Stomach (tissue), 9 donors: ENCODE measurements around the gene E2F2. TPM values are rescaled to one million over a fixed set of nuclear protein-coding genes. Genes with fewer than 3 reads are reported as not detected.

ENCODE experiments used
- DNase-seq, 2 donors: peaks; one replicate each; pipeline versions ENCODE4 v3.0.0 to v3.0.0-alpha.2; 2013 to 2019
- H3K27ac ChIP-seq, 5 donors: fragments of 200-600 bp in 4 of 5; sonication (generic) in 4 of 5; one replicate each; pipeline ENCODE4 v1.5.1; 2013 to 2019; ENCODE audit warnings: mild to moderate bottlenecking in 1 of 5, moderate library complexity in 1 of 5
- H3K27me3 ChIP-seq, 3 donors: fragments of 200-600 bp; sonication (generic); one replicate each; pipeline ENCODE4 v1.5.1; 2017 to 2019; ENCODE audit warnings: mixed run types in 1 of 3
- H3K36me3 ChIP-seq, 4 donors: fragments of 200-600 bp; sonication (generic); 1 replicate in 3 of 4; 2 replicates in 1 of 4; pipeline ENCODE4 v1.5.1; 2016 to 2019
- H3K4me1 ChIP-seq, 4 donors: fragments of 200-600 bp; sonication (generic); one replicate each; pipeline ENCODE4 v1.5.1; 2016 to 2019
- H3K4me3 ChIP-seq, 4 donors: fragments of 200-600 bp; sonication (generic) in 3 of 4; one replicate each; pipeline ENCODE4 v1.5.1; 2016 to 2019; ENCODE audit warnings: mild to moderate bottlenecking in 1 of 4
- H3K9me3 ChIP-seq, 4 donors: fragments of 200-600 bp; sonication (generic); one replicate each; pipeline ENCODE4 v1.5.1; 2016 to 2019
- EP300 ChIP-seq: sonication (generic); formaldehyde crosslinking; IDR thresholded peaks from one replicate; pipeline ENCODE4 v1.6.1; 2017; ENCODE audit warnings: antibody characterized with exemption
- POLR2A ChIP-seq, 4 donors: fragments of 450-650 bp; IDR thresholded peaks; one replicate each; pipeline ENCODE4 v1.6.1; 2016; ENCODE audit warnings: antibody characterized with exemption in 4 of 4, control low read depth in 2 of 4, mild to moderate bottlenecking in 1 of 4, moderate library complexity in 1 of 4
- POLR2AphosphoS5 ChIP-seq, 3 donors: sonication (generic); formaldehyde crosslinking; IDR thresholded peaks; one replicate each; pipeline ENCODE4 v1.6.1; 2016; ENCODE audit warnings: antibody characterized with exemption in 3 of 3
- WGBS, 5 donors: extraction: QIAGEN DNeasy Blood & Tissue Kit in 3 of 5; methylation state at CpG; one replicate each; pipeline versions ENCODE4 v1.1.5 to v1.1.7; 2013 to 2018; 5-methylcytosine and 5-hydroxymethylcytosine counted together
- intact Hi-C: fragments of 100-400 bp; cut with DNase I; formaldehyde crosslinking; loops from one replicate; pipeline ENCODE4 v1.15.1; 2023; ENCODE audit warnings: low total_unique reads
- polyA plus RNA-seq, 3 donors: library from polyadenylated mRNA; stranded (reverse); fragments of 200-250 nt; gene quantifications; one replicate each; pipeline ENCODE4 v1.2.3, GENCODE V29; 2013
- total RNA-seq, 5 donors: library from RNA; depleted of rRNA; stranded (reverse); fragments of >200 nt; gene quantifications; one replicate each; pipeline versions ENCODE4 v1.1.0 to v1.2.3, GENCODE V29; 2014 to 2016
- TF ChIP-seq, protein P1 (sequence below), 7 experiments: fragments of 450-650 bp in 4 of 7; fragments of 200-600 bp in 3 of 7; sonication (generic) in 3 of 7; IDR thresholded peaks; one replicate each; pipeline ENCODE4 v1.5.1; 2016 to 2019; ENCODE audit warnings: antibody characterized with exemption in 7 of 7, control low read depth in 2 of 7, mild to moderate bottlenecking in 1 of 7
- donor health status: healthy with polysubstance abuse.
- donor health status: Bipolar disorder and iron deficiency.
- donor health status: healthy.

Gene E2F2
- total and polyA plus RNA-seq, 8 donors, result 0.58 to 27.8 (median 2.5) TPM

DNA sequence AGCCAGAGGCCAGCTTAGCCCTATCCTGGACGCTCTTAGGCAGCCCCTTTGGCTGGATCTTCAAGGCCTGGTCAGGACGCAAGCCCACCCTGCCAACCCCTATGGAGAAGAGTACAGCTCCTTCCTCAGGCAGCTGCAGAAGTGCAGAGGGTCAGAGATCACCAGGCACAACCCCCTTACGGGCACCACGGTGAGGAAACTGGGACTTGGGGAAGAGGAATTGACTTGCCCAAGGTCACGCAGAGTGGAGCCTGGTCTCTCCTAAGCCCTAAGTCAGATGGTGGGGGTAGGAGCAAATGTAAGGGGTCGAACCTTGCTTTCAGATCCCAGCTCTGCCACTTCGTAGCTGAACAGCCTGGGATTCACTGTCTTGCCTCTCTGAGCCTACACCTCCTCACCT, 3.7 kb downstream of the E2F2 start:
- H3K36me3 ChIP-seq, result no peaks in the 10 kb centered on the region
- no peak for DNase-seq
- H3K4me3 ChIP-seq, result no peak overlapping the region
- WGBS, 5 donors, result 84 to 91% (median 87%) methylated on average over 7 of the region's 7 CpGs
- peak overlapping the region in 2 of 5 donors; percentile 69 to 78 for H3K27ac ChIP-seq
- H3K9me3 ChIP-seq, result no peaks in the 10 kb centered on the region
- no peak for TF ChIP-seq EP300
- peaks cover 40 to 81% (median 60%) of the 10 kb centered on the region in 4 donors for H3K4me1 ChIP-seq
- H3K27me3 ChIP-seq, result peaks cover 0 to 25% (median 7%) of the 10 kb centered on the region in 3 donors
- intact Hi-C loops, result no loop called here

DNA sequence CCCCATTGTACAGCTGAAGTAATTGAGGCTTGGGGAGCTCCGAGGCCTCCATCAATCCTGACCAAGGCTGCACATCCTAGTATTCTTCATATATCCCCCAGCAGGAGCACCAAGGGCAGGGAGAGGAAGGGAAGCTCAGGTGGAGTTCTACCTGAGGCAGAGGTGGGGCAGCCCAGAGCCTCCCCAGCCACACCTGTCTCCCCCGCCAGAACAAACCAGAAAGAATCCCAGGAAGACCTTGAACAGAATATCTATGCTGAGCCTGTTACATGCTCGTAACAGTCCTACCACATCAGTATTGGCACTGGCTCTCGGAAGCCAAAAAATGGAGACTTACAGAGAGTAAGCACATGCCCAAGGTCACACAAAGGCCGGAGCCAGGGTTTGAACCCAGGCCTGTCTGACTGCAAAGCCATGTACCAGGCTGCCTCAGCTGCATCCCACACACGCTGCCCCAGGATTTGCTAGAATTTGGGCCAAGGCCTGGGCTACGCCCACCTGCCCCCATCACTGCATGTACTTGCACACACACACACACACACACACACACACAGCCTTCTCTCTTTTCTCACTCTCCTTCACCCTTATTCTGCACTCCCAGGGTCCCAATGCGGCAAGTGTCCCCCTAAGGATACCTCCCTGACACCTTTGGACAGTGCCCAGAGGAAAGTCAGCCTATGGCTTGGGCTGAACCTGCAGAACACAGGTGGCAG, 4.5 kb downstream of the E2F2 start:
- H3K4me3 ChIP-seq, result no peak overlapping the region
- peaks cover 0 to 25% (median 7%) of the 10 kb centered on the region in 3 donors for H3K27me3 ChIP-seq
- H3K36me3 ChIP-seq, result no peaks in the 10 kb centered on the region
- WGBS, 5 donors, result 86 to 97% (median 95%) methylated on average over 6 to 8 of the region's 8 CpGs
- DNase-seq, result no peak
- intact Hi-C loops, result no loop called here
- H3K9me3 ChIP-seq, result no peaks in the 10 kb centered on the region
- peak overlapping the region in 2 of 5 donors; percentile 21 to 78 for H3K27ac ChIP-seq
- H3K4me1 ChIP-seq, result peaks cover 35 to 72% (median 55%) of the 10 kb centered on the region in 4 donors
- TF ChIP-seq EP300 (no peak), POLR2A (IDR thresholded peaks at IDR 0.05) (no peak), POLR2AphosphoS5 (IDR thresholded peaks at IDR 0.05) (no peak)
- TF ChIP-seq, protein P1, sequence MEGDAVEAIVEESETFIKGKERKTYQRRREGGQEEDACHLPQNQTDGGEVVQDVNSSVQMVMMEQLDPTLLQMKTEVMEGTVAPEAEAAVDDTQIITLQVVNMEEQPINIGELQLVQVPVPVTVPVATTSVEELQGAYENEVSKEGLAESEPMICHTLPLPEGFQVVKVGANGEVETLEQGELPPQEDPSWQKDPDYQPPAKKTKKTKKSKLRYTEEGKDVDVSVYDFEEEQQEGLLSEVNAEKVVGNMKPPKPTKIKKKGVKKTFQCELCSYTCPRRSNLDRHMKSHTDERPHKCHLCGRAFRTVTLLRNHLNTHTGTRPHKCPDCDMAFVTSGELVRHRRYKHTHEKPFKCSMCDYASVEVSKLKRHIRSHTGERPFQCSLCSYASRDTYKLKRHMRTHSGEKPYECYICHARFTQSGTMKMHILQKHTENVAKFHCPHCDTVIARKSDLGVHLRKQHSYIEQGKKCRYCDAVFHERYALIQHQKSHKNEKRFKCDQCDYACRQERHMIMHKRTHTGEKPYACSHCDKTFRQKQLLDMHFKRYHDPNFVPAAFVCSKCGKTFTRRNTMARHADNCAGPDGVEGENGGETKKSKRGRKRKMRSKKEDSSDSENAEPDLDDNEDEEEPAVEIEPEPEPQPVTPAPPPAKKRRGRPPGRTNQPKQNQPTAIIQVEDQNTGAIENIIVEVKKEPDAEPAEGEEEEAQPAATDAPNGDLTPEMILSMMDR (IDR thresholded peaks at IDR 0.05), result no peak

DNA sequence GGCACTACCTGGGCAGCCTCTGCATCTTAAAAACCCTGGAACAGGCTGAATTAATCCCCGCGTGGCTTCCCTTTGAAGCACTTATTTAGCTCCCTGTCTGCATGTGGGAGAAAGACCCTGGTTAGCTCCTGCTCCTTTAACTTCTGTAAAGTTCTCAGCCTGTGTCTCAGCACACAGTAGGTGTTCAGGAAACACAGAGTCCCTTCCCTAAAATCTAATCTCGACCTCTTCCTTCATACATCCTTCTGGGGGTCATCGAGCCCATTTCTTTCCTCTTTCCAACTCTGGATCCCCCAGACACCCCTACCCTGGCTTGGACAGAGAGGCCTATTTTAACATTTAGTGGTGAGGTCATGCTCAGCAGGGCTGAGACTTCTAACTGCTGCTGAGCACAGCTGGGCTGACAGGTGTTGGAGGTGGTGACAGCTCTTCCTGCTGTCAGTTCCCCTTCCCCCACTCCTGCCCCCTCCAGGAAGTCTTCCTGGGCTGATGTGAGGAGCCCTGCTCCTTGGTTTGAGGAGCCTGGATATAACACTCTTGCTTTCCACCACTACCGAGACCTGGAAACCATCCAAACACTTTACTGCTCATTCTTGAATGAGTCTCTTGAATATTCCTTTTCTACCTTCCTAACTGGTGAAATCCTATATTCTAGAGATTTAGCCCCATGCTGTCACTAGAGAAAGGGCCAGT, 5.3 kb downstream of the E2F2 start:
- intact Hi-C loops, result no loop called here
- WGBS, 5 donors, result 66 to 77% (median 74%) methylated on average over 5 of the region's 5 CpGs
- peak in 1 of 2 donors; percentile 45 for DNase-seq
- Histone ChIP-seq H3K9me3 (no peaks in the 10 kb centered on the region), H3K27ac (peak overlapping the region in 4 of 5 donors; percentile 49 to 78 (median 62)), H3K36me3 (no peaks in the 10 kb centered on the region), H3K4me1 (peaks cover 29 to 66% (median 50%) of the 10 kb centered on the region in 4 donors), H3K4me3 (no peak overlapping the region), H3K27me3 (peaks cover 0 to 23% (median 6%) of the 10 kb centered on the region in 3 donors)
- TF ChIP-seq EP300 (no peak), POLR2A (IDR thresholded peaks at IDR 0.05) (no peak)
- TF ChIP-seq, protein P1 (IDR thresholded peaks at IDR 0.05), result no peak

DNA sequence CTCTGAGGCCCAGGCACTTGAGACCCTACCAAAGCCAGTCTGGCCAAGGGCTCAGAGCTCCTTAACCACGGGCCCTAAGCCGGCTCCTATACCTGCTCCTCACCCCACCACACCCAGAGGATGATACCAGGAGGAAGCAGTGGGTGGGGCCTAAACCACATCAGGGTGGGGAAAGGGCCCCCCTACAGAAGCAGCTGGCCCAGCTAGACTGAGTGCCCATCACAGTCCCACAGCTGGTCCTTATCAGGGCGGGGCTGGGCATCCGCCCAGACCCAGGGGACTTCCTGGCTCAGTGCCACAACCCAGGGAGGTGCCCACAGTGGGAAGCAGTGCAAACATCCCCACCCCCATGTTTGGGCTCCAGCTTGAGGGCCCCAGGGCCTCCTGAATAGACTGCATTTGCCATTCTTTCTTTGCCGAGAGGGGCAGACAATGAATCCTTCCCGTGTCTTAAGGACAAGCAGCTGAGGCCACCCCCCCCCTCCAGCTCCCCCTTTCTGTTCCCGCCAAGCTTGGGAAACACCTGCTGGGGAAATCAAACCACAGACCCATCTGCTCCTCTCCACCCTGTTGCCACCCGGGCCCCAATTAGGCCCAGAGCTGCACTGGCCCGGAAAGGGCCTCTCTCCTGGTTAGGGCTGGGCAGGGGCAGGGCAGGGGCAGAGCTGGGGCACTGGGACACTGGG, 6.2 kb downstream of the E2F2 start:
- Histone ChIP-seq H3K9me3 (no peaks in the 10 kb centered on the region), H3K27me3 (peaks cover 0 to 18% (median 0%) of the 10 kb centered on the region in 3 donors), H3K4me3 (no peak overlapping the region), H3K4me1 (peaks cover 21 to 57% (median 43%) of the 10 kb centered on the region in 4 donors), H3K27ac (peak overlapping the region; percentile 43 to 78 (median 49)), H3K36me3 (no peaks in the 10 kb centered on the region)
- 16 to 36% (median 25%) methylated on average over 5 to 9 of the region's 9 CpGs for WGBS, 5 donors
- DNase-seq, result peak; percentile 65 to 85
- TF ChIP-seq POLR2A (IDR thresholded peaks at IDR 0.05) (no peak), POLR2AphosphoS5 (IDR thresholded peaks at IDR 0.05) (no peak), EP300 (no peak)
- TF ChIP-seq, protein P1 (IDR thresholded peaks at IDR 0.05), result no peak
- intact Hi-C loops, result no loop called here
